Measurements from ENCODE around the gene UPK3BL2. TPM values are rescaled to one million over a fixed set of nuclear protein-coding genes. Genes with fewer than 3 reads are reported as not detected.
A peak's percentile ranks its signal among the peaks of the same experiment; 100 is the strongest.
"Not testable (repeated sequence)": the region's sequence is repeated elsewhere in the genome, so short reads cannot be mapped to it uniquely, and the experiment has no call there.

The UPK3BL2 gene
- total RNA-seq, 1 donor from 2014 or later = 2.6 TPM

- not testable (repeated sequence) for H3K9me3 ChIP-seq (ENCODE audit: control insufficient read depth in 3 of 3, low read length in 3 of 3); H3K36me3 ChIP-seq (ENCODE audit: control insufficient read depth in 3 of 3, insufficient read depth in 3 of 3, low read length in 3 of 3); H3K4me1 ChIP-seq (ENCODE audit: control insufficient read depth in 3 of 3, insufficient read depth in 3 of 3, low read length in 3 of 3); H3K27ac ChIP-seq (ENCODE audit: low read depth, low read length); H3K27me3 ChIP-seq (ENCODE audit: control insufficient read depth in 3 of 3, insufficient read depth in 3 of 3, low read length in 3 of 3)
- Histone ChIP-seq H3K9ac (ENCODE audit: low read depth in 1 of 3, low read length in 3 of 3) (peak within 1 kb of the TSS; percentile 71 to 85 (median 83)), H3K4me3 (ENCODE audit: low read length in 3 of 3) (peak within 1 kb of the TSS; percentile 77 to 79 (median 78))
These were observed 29.1 kb upstream of the UPK3BL2 start, which contains the start of gene POLR2J3 for GRCh38 chr7:102572261-102573239. Gene POLR2J3 (minus strand): TSS chr7:102572583. CDS start chr7:102572521, 62 bp downstream.

- H3K27me3 ChIP-seq (ENCODE audit: control insufficient read depth in 3 of 3, insufficient read depth in 3 of 3, low read length in 3 of 3); H3K4me1 ChIP-seq (ENCODE audit: control insufficient read depth in 3 of 3, insufficient read depth in 3 of 3, low read length in 3 of 3); H3K9ac ChIP-seq (ENCODE audit: low read depth in 1 of 3, low read length in 3 of 3); H3K36me3 ChIP-seq (ENCODE audit: control insufficient read depth in 3 of 3, insufficient read depth in 3 of 3, low read length in 3 of 3); H3K27ac ChIP-seq (ENCODE audit: low read depth, low read length); H3K4me3 ChIP-seq (ENCODE audit: low read length in 3 of 3); H3K9me3 ChIP-seq (ENCODE audit: control insufficient read depth in 3 of 3, low read length in 3 of 3): not testable (repeated sequence)
These were observed 25.1 kb upstream of the UPK3BL2 start for GRCh38 chr7:102568620-102569019.

- H3K9ac ChIP-seq (ENCODE audit: low read depth in 1 of 3, low read length in 3 of 3); H3K4me1 ChIP-seq (ENCODE audit: control insufficient read depth in 3 of 3, insufficient read depth in 3 of 3, low read length in 3 of 3); H3K27me3 ChIP-seq (ENCODE audit: control insufficient read depth in 3 of 3, insufficient read depth in 3 of 3, low read length in 3 of 3); H3K9me3 ChIP-seq (ENCODE audit: control insufficient read depth in 3 of 3, low read length in 3 of 3); H3K4me3 ChIP-seq (ENCODE audit: low read length in 3 of 3); H3K36me3 ChIP-seq (ENCODE audit: control insufficient read depth in 3 of 3, insufficient read depth in 3 of 3, low read length in 3 of 3); H3K27ac ChIP-seq (ENCODE audit: low read depth, low read length): not testable (repeated sequence)
These were observed 7.4 kb upstream of the UPK3BL2 start, which contains the start of gene SPDYE2 for GRCh38 chr7:102550808-102551422. Gene SPDYE2 (plus strand): TSS chr7:102551226. CDS start chr7:102553256, 2,030 bp downstream.

- not testable (repeated sequence) for H3K36me3 ChIP-seq (ENCODE audit: control insufficient read depth in 3 of 3, insufficient read depth in 3 of 3, low read length in 3 of 3); H3K4me1 ChIP-seq (ENCODE audit: control insufficient read depth in 3 of 3, insufficient read depth in 3 of 3, low read length in 3 of 3); H3K27ac ChIP-seq (ENCODE audit: low read depth, low read length); H3K9ac ChIP-seq (ENCODE audit: low read depth in 1 of 3, low read length in 3 of 3); H3K9me3 ChIP-seq (ENCODE audit: control insufficient read depth in 3 of 3, low read length in 3 of 3); H3K4me3 ChIP-seq (ENCODE audit: low read length in 3 of 3); H3K27me3 ChIP-seq (ENCODE audit: control insufficient read depth in 3 of 3, insufficient read depth in 3 of 3, low read length in 3 of 3)
These were observed 2.9 kb upstream of the UPK3BL2 start for GRCh38 chr7:102546353-102546752.

- H3K9ac ChIP-seq (ENCODE audit: low read depth in 1 of 3, low read length in 3 of 3); H3K36me3 ChIP-seq (ENCODE audit: control insufficient read depth in 3 of 3, insufficient read depth in 3 of 3, low read length in 3 of 3); H3K27me3 ChIP-seq (ENCODE audit: control insufficient read depth in 3 of 3, insufficient read depth in 3 of 3, low read length in 3 of 3); H3K27ac ChIP-seq (ENCODE audit: low read depth, low read length); H3K9me3 ChIP-seq (ENCODE audit: control insufficient read depth in 3 of 3, low read length in 3 of 3); H3K4me3 ChIP-seq (ENCODE audit: low read length in 3 of 3); H3K4me1 ChIP-seq (ENCODE audit: control insufficient read depth in 3 of 3, insufficient read depth in 3 of 3, low read length in 3 of 3): not testable (repeated sequence)
These were observed 1.8 kb upstream of the UPK3BL2 start for GRCh38 chr7:102545288-102545687.

GRCh38 chr7:102544372-102544771, 876 bp upstream of the UPK3BL2 start:
- not testable (repeated sequence) for H3K4me3 ChIP-seq (ENCODE audit: low read length in 3 of 3); H3K9ac ChIP-seq (ENCODE audit: low read depth in 1 of 3, low read length in 3 of 3); H3K36me3 ChIP-seq (ENCODE audit: control insufficient read depth in 3 of 3, insufficient read depth in 3 of 3, low read length in 3 of 3); H3K4me1 ChIP-seq (ENCODE audit: control insufficient read depth in 3 of 3, insufficient read depth in 3 of 3, low read length in 3 of 3); H3K9me3 ChIP-seq (ENCODE audit: control insufficient read depth in 3 of 3, low read length in 3 of 3); H3K27ac ChIP-seq (ENCODE audit: low read depth, low read length); H3K27me3 ChIP-seq (ENCODE audit: control insufficient read depth in 3 of 3, insufficient read depth in 3 of 3, low read length in 3 of 3)

GRCh38 chr7:102542771-102543170, 725 bp downstream of the UPK3BL2 start:
- not testable (repeated sequence) for H3K9me3 ChIP-seq (ENCODE audit: control insufficient read depth in 3 of 3, low read length in 3 of 3); H3K9ac ChIP-seq (ENCODE audit: low read depth in 1 of 3, low read length in 3 of 3); H3K36me3 ChIP-seq (ENCODE audit: control insufficient read depth in 3 of 3, insufficient read depth in 3 of 3, low read length in 3 of 3); H3K27me3 ChIP-seq (ENCODE audit: control insufficient read depth in 3 of 3, insufficient read depth in 3 of 3, low read length in 3 of 3); H3K4me3 ChIP-seq (ENCODE audit: low read length in 3 of 3); H3K27ac ChIP-seq (ENCODE audit: low read depth, low read length); H3K4me1 ChIP-seq (ENCODE audit: control insufficient read depth in 3 of 3, insufficient read depth in 3 of 3, low read length in 3 of 3)

GRCh38 chr7:102542083-102542482, 1.4 kb downstream of the UPK3BL2 start:
- not testable (repeated sequence) for H3K4me3 ChIP-seq (ENCODE audit: low read length in 3 of 3); H3K27ac ChIP-seq (ENCODE audit: low read depth, low read length); H3K9ac ChIP-seq (ENCODE audit: low read depth in 1 of 3, low read length in 3 of 3); H3K4me1 ChIP-seq (ENCODE audit: control insufficient read depth in 3 of 3, insufficient read depth in 3 of 3, low read length in 3 of 3); H3K27me3 ChIP-seq (ENCODE audit: control insufficient read depth in 3 of 3, insufficient read depth in 3 of 3, low read length in 3 of 3); H3K36me3 ChIP-seq (ENCODE audit: control insufficient read depth in 3 of 3, insufficient read depth in 3 of 3, low read length in 3 of 3); H3K9me3 ChIP-seq (ENCODE audit: control insufficient read depth in 3 of 3, low read length in 3 of 3)

GRCh38 chr7:102540604-102541003, 2.9 kb downstream of the UPK3BL2 start:
- H3K9ac ChIP-seq (ENCODE audit: low read depth in 1 of 3, low read length in 3 of 3); H3K36me3 ChIP-seq (ENCODE audit: control insufficient read depth in 3 of 3, insufficient read depth in 3 of 3, low read length in 3 of 3); H3K9me3 ChIP-seq (ENCODE audit: control insufficient read depth in 3 of 3, low read length in 3 of 3); H3K27ac ChIP-seq (ENCODE audit: low read depth, low read length); H3K4me1 ChIP-seq (ENCODE audit: control insufficient read depth in 3 of 3, insufficient read depth in 3 of 3, low read length in 3 of 3); H3K27me3 ChIP-seq (ENCODE audit: control insufficient read depth in 3 of 3, insufficient read depth in 3 of 3, low read length in 3 of 3); H3K4me3 ChIP-seq (ENCODE audit: low read length in 3 of 3): not testable (repeated sequence)

- not testable (repeated sequence) for H3K4me3 ChIP-seq (ENCODE audit: low read length in 3 of 3); H3K4me1 ChIP-seq (ENCODE audit: control insufficient read depth in 3 of 3, insufficient read depth in 3 of 3, low read length in 3 of 3); H3K27me3 ChIP-seq (ENCODE audit: control insufficient read depth in 3 of 3, insufficient read depth in 3 of 3, low read length in 3 of 3); H3K9ac ChIP-seq (ENCODE audit: low read depth in 1 of 3, low read length in 3 of 3); H3K9me3 ChIP-seq (ENCODE audit: control insufficient read depth in 3 of 3, low read length in 3 of 3); H3K27ac ChIP-seq (ENCODE audit: low read depth, low read length); H3K36me3 ChIP-seq (ENCODE audit: control insufficient read depth in 3 of 3, insufficient read depth in 3 of 3, low read length in 3 of 3)
These were observed 8.4 kb downstream of the UPK3BL2 start for GRCh38 chr7:102535062-102535615.
